DMS 273 (cell line): ENCODE measurements around the gene TTLL7.

Experiments
- DNase-seq: peaks from one replicate; lab custom pipeline; 2025; ENCODE audit not compliant: unreplicated experiment; lab: John Stamatoyannopoulos, UW

The TTLL7 gene

GRCh38 chr1:83882906-83883305, 116.0 kb downstream of the TTLL7 start:
- DNase-seq: peak; percentile 59

GRCh38 chr1:83872515-83872914, 126.4 kb downstream of the TTLL7 start:
- DNase-seq: no peak

- DNase-seq: no peak
Measured at GRCh38 chr1:83864991-83865390, 133.9 kb downstream of the TTLL7 start.

- DNase-seq: peak; percentile 84
Measured at GRCh38 chr1:83860490-83861221, 138.3 kb downstream of the TTLL7 start.

GRCh38 chr1:83857716-83858115, 141.2 kb downstream of the TTLL7 start:
- DNase-seq: no peak

GRCh38 chr1:83857103-83857502, 141.8 kb downstream of the TTLL7 start:
- DNase-seq: peak; percentile 68

- no peak for DNase-seq
Measured at GRCh38 chr1:83856381-83856780, 142.6 kb downstream of the TTLL7 start.

GRCh38 chr1:83854456-83854855, 144.5 kb downstream of the TTLL7 start:
- no peak for DNase-seq

- no peak for DNase-seq
Measured at GRCh38 chr1:83850834-83851233, 148.1 kb downstream of the TTLL7 start.

GRCh38 chr1:83849191-83850061, 149.5 kb downstream of the TTLL7 start:
- peak; percentile 31 for DNase-seq

GRCh38 chr1:83846138-83846537, 152.8 kb downstream of the TTLL7 start:
- DNase-seq: peak; percentile 80

GRCh38 chr1:83845437-83846071, 153.4 kb downstream of the TTLL7 start:
- peak; percentile 37 for DNase-seq

- no peak for DNase-seq
Measured at GRCh38 chr1:83844546-83844945, 154.4 kb downstream of the TTLL7 start.

- no peak for DNase-seq
Measured at GRCh38 chr1:83839566-83840173, 159.3 kb downstream of the TTLL7 start.

GRCh38 chr1:83838573-83838972, 160.4 kb downstream of the TTLL7 start:
- DNase-seq: no peak

GRCh38 chr1:83836543-83836942, 162.4 kb downstream of the TTLL7 start:
- no peak for DNase-seq

- DNase-seq: peak; percentile 4
Measured at GRCh38 chr1:83834621-83835264, 164.2 kb downstream of the TTLL7 start.

GRCh38 chr1:83832194-83832593, 166.7 kb downstream of the TTLL7 start:
- DNase-seq: no peak

GRCh38 chr1:83829106-83829505, 169.8 kb downstream of the TTLL7 start:
- peak; percentile 7 for DNase-seq

- no peak for DNase-seq
Measured at GRCh38 chr1:83828456-83828855, 170.5 kb downstream of the TTLL7 start.

GRCh38 chr1:83827741-83828140, 171.2 kb downstream of the TTLL7 start:
- peak; percentile 73 for DNase-seq
